Measurements from ENCODE around the gene AKT3.
"Not testable (repeated sequence)": the region's sequence is repeated elsewhere in the genome, so short reads cannot be mapped to it uniquely, and the experiment has no call there.

Gene AKT3

GRCh38 chr1:243680860-243681259 lies 169.2 kb downstream of the AKT3 start:
- no peak for FAIRE-seq

- no peak for FAIRE-seq
These were observed 177.4 kb downstream of the AKT3 start for GRCh38 chr1:243672539-243673074.

GRCh38 chr1:243667591-243667990 lies 182.5 kb downstream of the AKT3 start:
- no peak for FAIRE-seq

GRCh38 chr1:243667133-243667532 lies 182.9 kb downstream of the AKT3 start:
- FAIRE-seq: no peak

- no peak for FAIRE-seq
These were observed 186.4 kb downstream of the AKT3 start for GRCh38 chr1:243663651-243664050.

- not testable (repeated sequence) for FAIRE-seq
These were observed 187.9 kb downstream of the AKT3 start for GRCh38 chr1:243662169-243662568.

GRCh38 chr1:243658594-243659105 lies 191.4 kb downstream of the AKT3 start:
- FAIRE-seq: no peak

GRCh38 chr1:243657793-243658192 lies 192.2 kb downstream of the AKT3 start:
- no peak for FAIRE-seq

GRCh38 chr1:243649530-243649929 lies 200.5 kb downstream of the AKT3 start:
- FAIRE-seq: not testable (repeated sequence)

- no peak for FAIRE-seq
These were observed 203.2 kb downstream of the AKT3 start for GRCh38 chr1:243646841-243647240.

- no peak for FAIRE-seq
These were observed 204.8 kb downstream of the AKT3 start for GRCh38 chr1:243645281-243645680.

GRCh38 chr1:243642936-243643335 lies 207.1 kb downstream of the AKT3 start:
- no peak for FAIRE-seq

- FAIRE-seq: no peak
These were observed 210.9 kb downstream of the AKT3 start for GRCh38 chr1:243639027-243639658.

GRCh38 chr1:243638186-243638585 lies 211.9 kb downstream of the AKT3 start:
- no peak for FAIRE-seq

GRCh38 chr1:243628476-243628907 lies 221.6 kb downstream of the AKT3 start:
- no peak for FAIRE-seq

GRCh38 chr1:243623841-243624240 lies 226.2 kb downstream of the AKT3 start:
- FAIRE-seq: no peak

GRCh38 chr1:243621973-243622372 lies 228.1 kb downstream of the AKT3 start:
- FAIRE-seq: no peak

- FAIRE-seq: no peak
These were observed 229.9 kb downstream of the AKT3 start for GRCh38 chr1:243620096-243620495.

GRCh38 chr1:243609698-243610097 lies 240.3 kb downstream of the AKT3 start:
- FAIRE-seq: no peak

GRCh38 chr1:243605604-243606003 lies 244.4 kb downstream of the AKT3 start:
- no peak for FAIRE-seq

- no peak for FAIRE-seq
These were observed 248.3 kb downstream of the AKT3 start for GRCh38 chr1:243601720-243602119.

GRCh38 chr1:243598433-243598832 lies 251.6 kb downstream of the AKT3 start:
- FAIRE-seq: no peak

- FAIRE-seq: no peak
These were observed 252.7 kb downstream of the AKT3 start for GRCh38 chr1:243597383-243597782.

GRCh38 chr1:243596431-243597062 lies 253.5 kb downstream of the AKT3 start:
- FAIRE-seq: no peak

All from A204.1 (cell line).